B cell (primary cell): ENCODE results near the gene HPX. TPM values are rescaled to one million over a fixed set of nuclear protein-coding genes. Genes with fewer than 3 reads are reported as not detected.

Source experiments
- ATAC-seq: fragments of 200-7000 bp; cut with Tn5 transposase; one replicate; pipeline ENCODE4 v1.10.0; 2021; ENCODE audit warnings: low read depth, mild to moderate bottlenecking, moderate number of reproducible peaks, moderate library complexity
- CTCF ChIA-PET: fragments of 350-600 bp; sonication (Branson Sonifier 250); formaldehyde crosslinking; loops from one replicate; lab custom pipeline; 2021; ENCODE audit warnings: antibody characterized with exemption, inconsistent platforms; lab: Charles Lee
- POLR2A ChIA-PET: fragments of 350-600 bp; sonication (Branson Sonifier 250); formaldehyde crosslinking; loops from one replicate; lab custom pipeline; 2021; ENCODE audit warnings: antibody characterized with exemption; lab: Charles Lee
- DNase-seq: peaks from one replicate; pipeline ENCODE4 v3.0.0; 2013
- H2AFZ ChIP-seq: 2 replicates; pipeline ENCODE4 v1.6.1; 2012; ENCODE audit warnings: mild to moderate bottlenecking, low read depth, low read length; ENCODE audit not compliant: insufficient read depth, poor library complexity, severe bottlenecking
- H3K27ac ChIP-seq, 2 donors: 1 replicate in 1 of 2; 2 replicates in 1 of 2; pipeline ENCODE4 v1.5.1; 2012 to 2013; ENCODE audit warnings: low read length in 2 of 2, mild to moderate bottlenecking in 2 of 2, moderate library complexity in 1 of 2
- H3K27me3 ChIP-seq, 4 experiments: fragments of 200-600 bp in 1 of 4; sonication (generic) in 1 of 4; replicated peaks in 1 of 4; 1 replicate in 2 of 4; 2 replicates in 2 of 4; pipeline versions ENCODE4 v1.6.1 to v1.7.0; 2013 to 2016; ENCODE audit warnings: low read length in 3 of 4, mild to moderate bottlenecking in 2 of 4, mixed read lengths in 1 of 4, moderate library complexity in 1 of 4; ENCODE audit not compliant: insufficient read depth in 4 of 4, control insufficient read depth in 3 of 4; ENCODE audit errors: control extremely low read depth in 1 of 4
- H3K36me3 ChIP-seq, 2 experiments: replicated peaks in 1 of 2; 1 replicate in 1 of 2; 2 replicates in 1 of 2; pipeline versions ENCODE4 v1.6.1 to v1.7.1; 2013; ENCODE audit warnings: low read length in 1 of 2; ENCODE audit not compliant: insufficient read depth in 2 of 2, control insufficient read depth in 1 of 2; ENCODE audit errors: control extremely low read depth in 1 of 2, extremely low read depth in 1 of 2
- H3K4me1 ChIP-seq, 2 donors: fragments of 200-600 bp in 1 of 2; sonication (generic) in 1 of 2; 1 replicate in 1 of 2; 2 replicates in 1 of 2; pipeline versions ENCODE4 v1.5.1 to v1.6.1; 2013 to 2017; ENCODE audit warnings: low read length in 2 of 2; ENCODE audit not compliant: control insufficient read depth in 2 of 2, insufficient read depth in 2 of 2
- H3K4me2 ChIP-seq: replicated peaks from 2 replicates; pipeline ENCODE3; 2012; ENCODE audit warnings: mild to moderate bottlenecking, low read depth, low read length; ENCODE audit not compliant: poor library complexity, severe bottlenecking
- H3K4me3 ChIP-seq, 5 experiments: fragments of 200-600 bp in 1 of 5; sonication (generic) in 1 of 5; 1 replicate in 3 of 5; 2 replicates in 2 of 5; pipeline versions ENCODE4 v1.5.1 to v1.7.0; 2011 to 2016; ENCODE audit warnings: low read length in 4 of 5, mild to moderate bottlenecking in 4 of 5, low read depth in 2 of 5, control low read depth in 1 of 5, moderate library complexity in 1 of 5; ENCODE audit not compliant: insufficient read depth in 1 of 5; ENCODE audit errors: control extremely low read depth in 1 of 5, extremely low read depth in 1 of 5
- H3K79me2 ChIP-seq: fragments of 200-600 bp; sonication (generic); one replicate; pipeline ENCODE4 v1.6.0; 2016; ENCODE audit warnings: low read length; ENCODE audit not compliant: control insufficient read depth, insufficient read depth
- H3K9ac ChIP-seq: fragments of 200-600 bp; sonication (generic); 2 replicates; pipeline ENCODE4 v1.6.1; 2017; ENCODE audit warnings: mild to moderate bottlenecking, low read length, moderate library complexity
- H3K9me3 ChIP-seq, 3 donors: one replicate each; pipeline versions ENCODE4 v1.6.1 to v1.7.1; 2013; ENCODE audit warnings: low read length in 2 of 3; ENCODE audit not compliant: control insufficient read depth in 2 of 3, insufficient read depth in 1 of 3; ENCODE audit errors: control extremely low read depth in 1 of 3
- H4K20me1 ChIP-seq: 2 replicates; pipeline ENCODE4 v1.6.0; 2012; ENCODE audit warnings: mild to moderate bottlenecking, low read length; ENCODE audit not compliant: insufficient read depth, control insufficient read depth, poor library complexity, severe bottlenecking
- H3K27ac Mint-ChIP-seq: one replicate; pipeline ENCODE4 v1.8.0; 2021; ENCODE audit warnings: mixed read lengths
- H3K27me3 Mint-ChIP-seq: one replicate; pipeline ENCODE4 v1.8.0; 2021; ENCODE audit warnings: mixed read lengths
- H3K4me1 Mint-ChIP-seq: one replicate; pipeline ENCODE4 v1.8.0; 2021; ENCODE audit warnings: mixed read lengths
- H3K4me3 Mint-ChIP-seq: one replicate; pipeline ENCODE4 v1.8.0; 2021; ENCODE audit warnings: mixed read lengths
- H3K9me3 Mint-ChIP-seq: one replicate; pipeline ENCODE4 v1.8.0; 2022; ENCODE audit warnings: mixed read lengths; ENCODE audit not compliant: insufficient read depth
- EZH2 ChIP-seq: IDR thresholded peaks from 2 replicates; pipeline ENCODE4 v1.6.1; 2012; ENCODE audit warnings: borderline replicate concordance, low read depth, mild to moderate bottlenecking, moderate library complexity, low read length; ENCODE audit not compliant: insufficient read depth, poor library complexity, severe bottlenecking
- WGBS: methylation state at CpG from one replicate; pipeline ENCODE4 v1.1.5; 2013; ENCODE audit warnings: missing lambda C conversion rate; ENCODE audit not compliant: insufficient coverage; 5-methylcytosine and 5-hydroxymethylcytosine counted together
- intact Hi-C: fragments of 100-400 bp; cut with micrococcal nuclease; formaldehyde crosslinking; loops from one replicate; pipeline ENCODE4 v1.10.0; 2022
- polyA plus RNA-seq: library from polyadenylated mRNA; depleted of rRNA; stranded (reverse); fragments of >200 nt; gene quantifications from 2 replicates; pipeline ENCODE4 v1.2.3, GENCODE V29; 2012
- total RNA-seq, 2 donors: library from RNA; stranded (reverse); fragments of 120-200 nt in 1 of 2; gene quantifications; 1 replicate in 1 of 2; 2 replicates in 1 of 2; pipeline versions ENCODE4 v1.2.3 to v1.2.4, GENCODE V29; 2013 to 2022
- TF ChIP-seq, protein P1 (sequence below): fragments of 200-600 bp; IDR thresholded peaks from one replicate; pipeline ENCODE4 v1.8.0; 2022; ENCODE audit warnings: antibody characterized with exemption, mild to moderate bottlenecking

HPX gene
- total and polyA plus RNA-seq, 2 donors (not counting 1 experiment from before 2014, with no cell fraction given), result 0.64 to 1.1 TPM

DNA sequence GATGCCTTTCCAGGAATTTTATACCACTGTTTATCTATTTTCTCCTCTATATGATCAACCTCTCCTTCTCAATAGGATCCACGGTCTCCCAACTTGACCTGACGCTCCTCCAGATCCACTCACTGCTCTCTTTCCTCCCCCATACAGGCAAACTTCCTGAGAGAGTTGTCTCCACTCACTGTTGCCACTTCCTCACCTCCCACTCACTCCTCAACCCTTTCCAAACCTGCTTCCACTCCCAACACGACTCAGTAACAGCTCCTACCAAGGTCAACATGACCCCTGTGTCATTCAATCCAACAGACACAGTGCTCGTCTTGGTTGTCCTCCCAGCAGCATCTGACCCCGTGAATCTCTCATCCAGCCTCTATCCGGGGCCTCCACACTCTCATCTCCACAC, 25.0 kb downstream of the HPX start:
- Histone ChIP-seq H4K20me1 (no peaks in the 10 kb centered on the region), H3K4me2 (no peak overlapping the region), H3K36me3 (no peaks in the 10 kb centered on the region), H3K27ac (no peak overlapping the region), H3K79me2 (peaks cover 21% of the 10 kb centered on the region), H3K9ac (no peak overlapping the region), H3K4me1 (peaks cover 29 to 32% of the 10 kb centered on the region in 2 donors), H3K27me3 (no peaks in the 10 kb centered on the region), H2AFZ (no peak overlapping the region), H3K4me3 (no peak overlapping the region), H3K9me3 (no peaks in the 10 kb centered on the region)
- 94% methylated on average over 6 of the region's 6 CpGs for WGBS
- Mint-ChIP-seq H3K9me3 (no peaks in the 10 kb centered on the region), H3K4me3 (no peak overlapping the region), H3K27me3 (peaks cover 2% of the 10 kb centered on the region), H3K4me1 (peaks cover 7% of the 10 kb centered on the region), H3K27ac (no peak overlapping the region)
- DNase-seq (no peak), ATAC-seq (no peak)
- ChIA-PET CTCF (interaction anchor here (4.3 to 6.0 kb wide), 2 partner anchors 28 to 37 kb away, joined by 29 read pairs; no protein-coding TSS in a partner anchor), POLR2A (no interaction called here)
- TF ChIP-seq EZH2, result no peak
- TF ChIP-seq, protein P1, sequence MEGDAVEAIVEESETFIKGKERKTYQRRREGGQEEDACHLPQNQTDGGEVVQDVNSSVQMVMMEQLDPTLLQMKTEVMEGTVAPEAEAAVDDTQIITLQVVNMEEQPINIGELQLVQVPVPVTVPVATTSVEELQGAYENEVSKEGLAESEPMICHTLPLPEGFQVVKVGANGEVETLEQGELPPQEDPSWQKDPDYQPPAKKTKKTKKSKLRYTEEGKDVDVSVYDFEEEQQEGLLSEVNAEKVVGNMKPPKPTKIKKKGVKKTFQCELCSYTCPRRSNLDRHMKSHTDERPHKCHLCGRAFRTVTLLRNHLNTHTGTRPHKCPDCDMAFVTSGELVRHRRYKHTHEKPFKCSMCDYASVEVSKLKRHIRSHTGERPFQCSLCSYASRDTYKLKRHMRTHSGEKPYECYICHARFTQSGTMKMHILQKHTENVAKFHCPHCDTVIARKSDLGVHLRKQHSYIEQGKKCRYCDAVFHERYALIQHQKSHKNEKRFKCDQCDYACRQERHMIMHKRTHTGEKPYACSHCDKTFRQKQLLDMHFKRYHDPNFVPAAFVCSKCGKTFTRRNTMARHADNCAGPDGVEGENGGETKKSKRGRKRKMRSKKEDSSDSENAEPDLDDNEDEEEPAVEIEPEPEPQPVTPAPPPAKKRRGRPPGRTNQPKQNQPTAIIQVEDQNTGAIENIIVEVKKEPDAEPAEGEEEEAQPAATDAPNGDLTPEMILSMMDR, result no peak
- intact Hi-C loops, result no loop called here

DNA sequence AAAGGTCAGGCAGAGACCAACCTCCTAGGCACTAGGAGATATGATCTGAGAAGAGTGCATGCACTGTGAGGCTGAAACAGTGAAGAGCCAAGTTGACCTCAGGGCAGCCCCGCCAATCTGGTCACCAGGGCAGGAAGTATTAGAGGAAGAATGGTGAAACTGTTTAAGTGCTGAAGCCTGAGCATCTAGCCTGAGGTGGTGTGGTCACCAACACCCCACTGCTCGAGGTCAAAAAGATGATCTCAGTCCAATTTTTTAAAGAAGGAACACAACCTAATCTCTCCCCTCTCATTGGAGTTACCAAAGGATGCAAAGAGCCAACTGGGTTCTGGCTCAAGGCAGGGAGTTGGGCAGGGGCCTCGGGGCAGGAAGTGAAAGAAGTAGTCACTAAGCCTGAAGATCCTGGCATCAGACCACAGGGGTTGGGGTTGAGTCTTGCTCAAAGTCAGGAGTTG, 25.9 kb downstream of the HPX start:
- Mint-ChIP-seq H3K4me1 (peaks cover 5% of the 10 kb centered on the region), H3K27me3 (no peaks in the 10 kb centered on the region), H3K9me3 (no peaks in the 10 kb centered on the region), H3K4me3 (no peak overlapping the region), H3K27ac (no peak overlapping the region)
- H3K4me1 ChIP-seq, result peaks cover 28 to 30% of the 10 kb centered on the region in 2 donors
- H4K20me1 ChIP-seq, result no peaks in the 10 kb centered on the region
- POLR2A ChIA-PET, result no interaction called here
- peaks cover 20% of the 10 kb centered on the region for H3K79me2 ChIP-seq
- H3K4me3 ChIP-seq, result no peak overlapping the region
- H3K4me2 ChIP-seq, result no peak overlapping the region
- DNase-seq (no peak), ATAC-seq (no peak)
- intact Hi-C loops, result no loop called here
- H3K9me3 ChIP-seq, result no peaks in the 10 kb centered on the region
- no peak for TF ChIP-seq EZH2
- TF ChIP-seq, protein P1, result no peak
- WGBS, result 50% methylated on average over 1 of the region's 3 CpGs
- peaks cover 0 to 6% of the 10 kb centered on the region in 2 experiments for H3K36me3 ChIP-seq
- CTCF ChIA-PET, result no interaction called here
- no peaks in the 10 kb centered on the region for H3K27me3 ChIP-seq
- no peak overlapping the region for H2AFZ ChIP-seq
- H3K9ac ChIP-seq, result no peak overlapping the region
- H3K27ac ChIP-seq, result no peak overlapping the region
